GM21529 (cell line): ENCODE measurements around the gene TMEM119.

Experiments
- ATAC-seq: cut with Tn5 transposase; IDR thresholded peaks from one replicate; pipeline ENCODE4 v1.9.1; 2021; ENCODE audit not compliant: unreplicated experiment

The TMEM119 gene

DNA sequence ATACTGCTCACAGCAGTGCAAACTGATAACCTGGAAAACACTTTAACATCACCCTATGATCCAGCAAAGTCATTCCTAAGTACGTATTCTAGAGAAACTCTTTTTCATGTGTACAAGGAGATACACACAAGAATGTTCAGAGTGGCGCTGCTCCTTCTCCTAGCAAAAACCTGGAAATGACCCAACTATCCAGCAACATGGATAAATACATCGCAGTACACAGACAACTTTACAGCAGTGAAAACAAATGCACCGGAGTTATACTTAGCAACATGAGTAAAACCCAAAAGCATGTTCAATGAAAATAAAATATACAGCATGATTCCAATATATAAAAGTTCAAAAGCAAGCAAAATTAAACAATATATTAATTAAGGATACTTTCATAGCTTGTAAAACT, 55.6 kb downstream of the TMEM119 start:
- ATAC-seq, result no peak
